ENCODE data around the gene ERN1. TPM values are rescaled to one million over a fixed set of nuclear protein-coding genes. Genes with fewer than 3 reads are reported as not detected.
"Not testable (repeated sequence)": the region's sequence is repeated elsewhere in the genome, so short reads cannot be mapped to it uniquely, and the experiment has no call there.

ERN1 gene
- total RNA-seq, 4 donors from 2014 or later: 9.7 to 27.5 (median 13.8) TPM

DNA sequence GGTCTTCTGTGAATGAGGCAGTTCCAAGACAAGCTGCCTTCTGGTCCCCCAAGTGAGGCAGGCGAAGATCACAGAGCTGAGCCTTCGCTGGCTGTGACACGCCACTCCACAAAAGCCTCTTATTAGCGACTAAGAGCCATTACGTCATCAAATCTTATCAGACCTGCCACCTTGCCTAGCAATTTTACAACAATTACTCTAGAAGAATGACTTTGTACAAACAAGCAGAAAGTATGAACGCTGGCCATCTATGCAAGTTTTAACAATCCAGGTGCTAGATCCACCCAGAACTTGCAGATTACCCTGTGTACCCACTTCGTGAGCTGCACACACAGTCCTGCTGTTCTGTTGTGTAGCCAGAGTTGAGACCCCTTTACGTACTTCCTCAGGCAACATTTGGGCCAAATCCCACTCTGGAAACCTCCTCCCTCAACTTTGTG is 105.7 kb downstream of the ERN1 start:
- H3K36me3 ChIP-seq: no peaks in the 10 kb centered on the region
- peak overlapping the region; percentile 30 to 82 (median 58) for H3K27ac ChIP-seq
- no peaks in the 10 kb centered on the region for H3K27me3 ChIP-seq
- no peaks in the 10 kb centered on the region for H3K9me3 ChIP-seq
- no peak overlapping the region for H3K4me3 ChIP-seq
- DNase-seq: no peak
- TF ChIP-seq, protein P1, sequence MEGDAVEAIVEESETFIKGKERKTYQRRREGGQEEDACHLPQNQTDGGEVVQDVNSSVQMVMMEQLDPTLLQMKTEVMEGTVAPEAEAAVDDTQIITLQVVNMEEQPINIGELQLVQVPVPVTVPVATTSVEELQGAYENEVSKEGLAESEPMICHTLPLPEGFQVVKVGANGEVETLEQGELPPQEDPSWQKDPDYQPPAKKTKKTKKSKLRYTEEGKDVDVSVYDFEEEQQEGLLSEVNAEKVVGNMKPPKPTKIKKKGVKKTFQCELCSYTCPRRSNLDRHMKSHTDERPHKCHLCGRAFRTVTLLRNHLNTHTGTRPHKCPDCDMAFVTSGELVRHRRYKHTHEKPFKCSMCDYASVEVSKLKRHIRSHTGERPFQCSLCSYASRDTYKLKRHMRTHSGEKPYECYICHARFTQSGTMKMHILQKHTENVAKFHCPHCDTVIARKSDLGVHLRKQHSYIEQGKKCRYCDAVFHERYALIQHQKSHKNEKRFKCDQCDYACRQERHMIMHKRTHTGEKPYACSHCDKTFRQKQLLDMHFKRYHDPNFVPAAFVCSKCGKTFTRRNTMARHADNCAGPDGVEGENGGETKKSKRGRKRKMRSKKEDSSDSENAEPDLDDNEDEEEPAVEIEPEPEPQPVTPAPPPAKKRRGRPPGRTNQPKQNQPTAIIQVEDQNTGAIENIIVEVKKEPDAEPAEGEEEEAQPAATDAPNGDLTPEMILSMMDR (IDR thresholded peaks at IDR 0.05 in 4 of 5, conservative IDR thresholded peaks at IDR 0.05 in 1 of 5): no peak
- TF ChIP-seq POLR2A (IDR thresholded peaks at IDR 0.05): peak in 1 of 2 donors; percentile 41
- in situ Hi-C loops (cut with MboI; ENCODE audit: low sequenced_read_pairs in 4 of 4): loop anchor here in 3 of 4 donors (5.0 to 10.0 kb wide), 5 partner anchors 99 to 261 kb away; partner anchors contain the start of genes CSHL1 (in 2 of the 3), ERN1 (in 1 of the 3) and GH1 (in 1 of the 3)
- intact Hi-C loops (cut with DNase I; ENCODE audit: low total_unique reads): loop anchor here (2.0 kb wide), 1 partner anchor 111 kb away; no protein-coding TSS in a partner anchor
- peaks cover 9 to 11% of the 10 kb centered on the region in 2 donors for H3K4me1 ChIP-seq
- no peak for ATAC-seq

DNA sequence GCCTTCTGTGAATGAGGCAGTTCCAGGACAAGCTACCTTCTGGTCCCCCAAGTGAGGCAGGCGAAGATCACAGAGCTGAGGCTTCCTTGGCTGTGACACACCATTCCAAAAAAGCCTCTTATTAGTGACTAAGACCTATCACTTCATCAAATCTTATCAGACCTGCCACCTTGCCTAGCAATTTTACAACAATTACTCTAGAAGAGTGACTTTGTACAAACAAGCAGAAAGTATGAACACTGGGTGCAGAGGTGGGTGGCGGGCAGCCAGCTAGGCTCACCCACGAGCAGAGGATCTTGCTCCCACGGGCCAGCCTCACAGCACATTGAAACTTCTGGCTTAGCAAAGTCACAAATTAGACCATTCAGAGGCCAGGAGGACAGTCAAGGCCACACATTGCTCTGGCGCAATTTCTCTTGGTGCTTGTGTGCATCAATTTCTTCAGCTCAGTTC is 107.3 kb downstream of the ERN1 start:
- peak overlapping the region; percentile 7 to 82 (median 62) for H3K27ac ChIP-seq
- in situ Hi-C loops (cut with MboI; ENCODE audit: low sequenced_read_pairs in 4 of 4) (loop anchor here in 3 of 4 donors (5.0 to 10.0 kb wide), 5 partner anchors 98 to 262 kb away; partner anchors contain the start of genes CSHL1 (in 2 of the 3), ERN1 (in 1 of the 3) and GH1 (in 1 of the 3)), intact Hi-C loops (cut with DNase I; ENCODE audit: low total_unique reads) (no loop called here)
- peaks cover 9 to 11% of the 10 kb centered on the region in 2 donors for H3K4me1 ChIP-seq
- no peaks in the 10 kb centered on the region for H3K27me3 ChIP-seq
- no peak overlapping the region for H3K4me3 ChIP-seq
- no peak for TF ChIP-seq POLR2A (IDR thresholded peaks at IDR 0.05)
- TF ChIP-seq, protein P1 (IDR thresholded peaks at IDR 0.05 in 4 of 5, conservative IDR thresholded peaks at IDR 0.05 in 1 of 5): no peak
- DNase-seq (no peak), ATAC-seq (no peak)
- H3K9me3 ChIP-seq: no peaks in the 10 kb centered on the region
- H3K36me3 ChIP-seq: no peaks in the 10 kb centered on the region

DNA sequence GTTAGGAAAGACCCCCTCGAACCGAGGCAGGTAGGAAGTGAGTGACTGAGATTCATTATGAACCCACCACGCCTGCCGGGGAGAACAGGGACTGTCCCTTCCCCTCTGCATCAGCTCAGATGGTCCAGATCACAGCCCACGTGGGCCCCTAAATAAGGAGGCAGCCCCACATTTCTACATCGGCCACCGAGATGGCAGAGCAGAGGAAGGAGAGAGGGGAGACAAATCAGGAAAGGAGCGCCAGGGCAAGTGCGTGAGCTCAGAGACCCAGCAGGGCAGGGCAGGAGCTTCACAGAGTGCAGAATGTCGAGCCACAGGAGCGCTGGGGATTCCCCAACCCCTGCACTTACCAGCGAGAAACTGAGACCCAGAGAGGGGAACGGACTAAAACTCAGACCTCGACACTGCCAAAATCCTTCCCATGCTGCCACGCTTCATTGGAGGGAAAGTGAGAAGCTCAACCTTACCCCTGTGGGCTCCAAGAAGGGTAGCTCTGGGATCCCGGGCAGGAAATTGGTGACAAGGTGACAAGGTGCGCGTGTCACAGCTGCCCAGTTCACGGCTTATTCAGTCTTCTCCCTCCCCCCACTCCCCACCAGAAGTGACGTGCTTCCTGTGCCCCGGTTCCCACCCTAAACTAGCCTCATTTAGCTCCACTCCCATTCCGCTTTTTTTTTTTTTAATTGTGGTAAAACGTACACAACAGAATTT is 109.7 kb downstream of the ERN1 start, which contains the start of gene ICAM2:
Gene ICAM2 (minus strand): TSS at position 578 of the 711 bp plus-strand sequence. CDS start 13,942 bp downstream, outside the sequence.
- H3K4me1 ChIP-seq: peaks cover 0 to under 1% of the 10 kb centered on the region in 2 donors
- ATAC-seq: peak; percentile 70 to 74
- in situ Hi-C loops (cut with MboI; ENCODE audit: low sequenced_read_pairs in 4 of 4): loop anchor here in 3 of 4 donors (5.0 to 10.0 kb wide), 5 partner anchors 95 to 265 kb away; partner anchors contain the start of genes CSHL1 (in 2 of the 3), ERN1 (in 1 of the 3) and GH1 (in 1 of the 3)

DNA sequence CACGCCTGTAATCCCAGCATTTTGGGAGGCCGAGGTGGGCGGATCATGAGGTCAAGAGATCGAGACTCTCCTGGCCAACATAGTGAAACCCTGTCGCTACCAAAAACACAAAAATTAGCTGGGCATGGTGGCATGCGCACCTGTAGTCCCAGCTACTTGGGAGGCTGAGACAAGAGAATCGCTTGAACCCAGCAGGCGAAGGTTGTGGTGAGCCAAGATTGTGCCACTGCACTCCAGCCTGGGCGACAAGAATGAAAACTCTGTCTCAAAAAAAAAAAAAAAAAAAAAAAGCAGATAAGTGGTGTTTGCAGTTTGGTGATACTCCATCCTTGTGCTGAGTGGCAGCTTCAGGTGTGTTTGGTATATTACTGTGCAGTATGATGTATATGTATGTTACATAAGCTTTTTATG is 110.4 kb downstream of the ERN1 start:
- H3K36me3 ChIP-seq; H3K4me1 ChIP-seq; H3K27me3 ChIP-seq; H3K9me3 ChIP-seq; intact Hi-C loops (cut with DNase I; ENCODE audit: low total_unique reads); ATAC-seq; DNase-seq: not testable (repeated sequence)
- Histone ChIP-seq H3K4me3 (peak overlapping the region; percentile 46 to 61 (median 51)), H3K27ac (peak overlapping the region; percentile 71 to 82 (median 78))
- in situ Hi-C loops (cut with MboI; ENCODE audit: low sequenced_read_pairs in 4 of 4): loop anchor here in 1 of 4 donors (10.0 kb wide), 1 partner anchor 95 kb away; no protein-coding TSS in a partner anchor

More for the DNA sequence above, 109.7 kb downstream of the ERN1 start, which contains the start of gene ICAM2:
- H3K36me3 ChIP-seq: no peaks in the 10 kb centered on the region
- peak; percentile 37 to 53 for DNase-seq
- TF ChIP-seq, protein P1 (IDR thresholded peaks at IDR 0.05 in 4 of 5, conservative IDR thresholded peaks at IDR 0.05 in 1 of 5): peak in 1 of 5 experiments; percentile 25
- peak; percentile 45 to 71 for TF ChIP-seq POLR2A (IDR thresholded peaks at IDR 0.05)
- no peaks in the 10 kb centered on the region for H3K9me3 ChIP-seq
- peak within 1 kb of the TSS; percentile 71 to 82 (median 78) for H3K27ac ChIP-seq
- H3K4me3 ChIP-seq: peak within 1 kb of the TSS; percentile 46 to 61 (median 51)
- H3K27me3 ChIP-seq: no peaks in the 10 kb centered on the region
- intact Hi-C loops (cut with DNase I; ENCODE audit: low total_unique reads): no loop called here

Data from gastrocnemius medialis (tissue), 4 donors.